ENCODE results near the gene ACAT1. TPM values are rescaled to one million over a fixed set of nuclear protein-coding genes. Genes with fewer than 3 reads are reported as not detected.

Gene ACAT1
- total RNA-seq, result 100 to 1,000 TPM; 288 to 950 (median 605) TPM

DNA sequence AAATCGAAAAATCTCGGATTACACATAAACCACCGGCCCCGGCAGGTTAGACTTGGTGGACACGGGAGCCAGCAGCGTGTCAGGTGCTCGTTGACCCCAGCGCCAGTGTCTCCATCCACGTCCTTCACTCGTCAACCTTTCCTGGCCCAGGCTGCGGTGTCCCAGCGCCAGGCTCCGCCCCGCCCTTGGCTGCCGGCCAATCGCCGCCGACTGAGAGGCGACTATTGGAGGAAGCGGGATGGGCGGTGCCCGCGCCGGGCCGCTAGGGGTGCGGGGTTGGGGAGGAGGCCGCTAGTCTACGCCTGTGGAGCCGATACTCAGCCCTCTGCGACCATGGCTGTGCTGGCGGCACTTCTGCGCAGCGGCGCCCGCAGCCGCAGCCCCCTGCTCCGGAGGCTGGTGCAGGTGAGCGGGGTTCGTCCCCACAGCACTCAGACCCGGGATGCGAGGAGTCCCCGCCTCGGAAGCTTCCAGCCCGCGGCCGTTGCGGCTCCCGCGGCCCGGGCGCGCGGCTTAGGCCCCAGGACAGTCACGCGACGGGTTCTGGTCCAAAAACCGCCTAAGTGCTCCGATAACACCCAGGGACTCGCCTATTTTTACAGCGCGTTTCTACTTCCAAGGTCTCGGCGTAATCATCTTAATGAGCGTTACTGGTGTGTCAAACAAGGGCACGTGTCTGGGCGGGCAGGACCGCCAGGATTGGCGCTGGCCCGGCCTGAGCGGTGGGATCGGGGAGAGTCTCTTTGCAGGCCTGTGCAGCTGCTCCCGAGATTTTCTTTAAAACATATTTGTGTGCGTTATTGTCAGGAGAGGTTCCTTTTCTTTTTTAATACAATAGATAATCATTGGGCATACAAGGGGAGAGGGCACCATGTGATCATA is at the start of gene ACAT1:
Gene ACAT1, plus strand, starts transcription at position 294 of the 882 bp plus-strand sequence. Its CDS starts 40 bp downstream, at position 334.
- ATAC-seq, result peak; percentile 72 to 82

DNA sequence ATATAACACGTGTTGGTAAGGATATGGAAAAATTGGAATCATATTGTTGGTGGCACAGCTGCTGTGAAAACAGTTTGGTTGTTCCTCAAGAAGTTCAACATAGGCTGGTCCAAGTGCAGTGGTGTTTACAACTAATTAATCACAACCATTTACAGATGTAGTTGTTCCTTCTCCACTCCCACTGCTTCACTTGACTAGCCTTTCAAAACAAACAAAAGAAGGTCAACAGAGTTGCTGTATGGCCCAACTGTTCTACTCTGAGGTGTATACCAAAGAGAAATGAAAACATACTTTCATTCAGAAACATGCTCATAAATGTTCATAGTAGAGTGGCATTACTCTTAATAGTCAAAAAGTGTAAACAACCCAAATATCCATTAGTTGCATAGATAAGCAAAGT is 36.6 kb upstream of the ACAT1 start:
- H3K4me3 ChIP-seq, result no peak overlapping the region
- no peak overlapping the region for H3K27ac ChIP-seq
- DNase-seq (no peak), ATAC-seq (no peak)
- in situ Hi-C loops (cut with MboI; ENCODE audit: low sequenced_read_pairs in 4 of 4) (no loop called here), intact Hi-C loops (cut with DNase I; ENCODE audit: low total_unique reads) (no loop called here)
- H3K27me3 ChIP-seq, result no peaks in the 10 kb centered on the region
- H3K9me3 ChIP-seq, result no peaks in the 10 kb centered on the region
- H3K4me1 ChIP-seq, result no peaks in the 10 kb centered on the region
- H3K36me3 ChIP-seq, result peaks cover 0 to 13% of the 10 kb centered on the region in 2 donors
- TF ChIP-seq CTCF (IDR thresholded peaks at IDR 0.05 in 4 of 5, conservative IDR thresholded peaks at IDR 0.05 in 1 of 5), result no peak
- no peak for TF ChIP-seq POLR2A (IDR thresholded peaks at IDR 0.05)

More for the DNA sequence above, at the start of gene ACAT1:
- in situ Hi-C loops (cut with MboI; ENCODE audit: low sequenced_read_pairs in 4 of 4) (loop anchor here in 2 of 4 donors (10.0 kb wide), 2 partner anchors 103 to 417 kb away; partner anchors contain the start of genes ATM (in 2 of the 2) and NPAT (in 2 of the 2)), intact Hi-C loops (cut with DNase I; ENCODE audit: low total_unique reads) (loop anchor here (1.0 to 10.0 kb wide), 3 partner anchors 101 to 414 kb away; partner anchors contain the start of genes NPAT and POGLUT3)
- peak; percentile 96 to 99 for DNase-seq
- Histone ChIP-seq H3K36me3 (no peaks in the 10 kb centered on the region), H3K9me3 (no peaks in the 10 kb centered on the region), H3K4me1 (peaks cover 34 to 42% of the 10 kb centered on the region in 2 donors), H3K27me3 (no peaks in the 10 kb centered on the region), H3K4me3 (peak within 1 kb of the TSS; percentile 63 to 84 (median 76)), H3K27ac (peak within 1 kb of the TSS; percentile 89 to 99 (median 93))
- TF ChIP-seq POLR2A (IDR thresholded peaks at IDR 0.05) (peak; percentile 98), CTCF (IDR thresholded peaks at IDR 0.05 in 4 of 5, conservative IDR thresholded peaks at IDR 0.05 in 1 of 5) (peak; percentile 39 to 84 (median 60))

DNA sequence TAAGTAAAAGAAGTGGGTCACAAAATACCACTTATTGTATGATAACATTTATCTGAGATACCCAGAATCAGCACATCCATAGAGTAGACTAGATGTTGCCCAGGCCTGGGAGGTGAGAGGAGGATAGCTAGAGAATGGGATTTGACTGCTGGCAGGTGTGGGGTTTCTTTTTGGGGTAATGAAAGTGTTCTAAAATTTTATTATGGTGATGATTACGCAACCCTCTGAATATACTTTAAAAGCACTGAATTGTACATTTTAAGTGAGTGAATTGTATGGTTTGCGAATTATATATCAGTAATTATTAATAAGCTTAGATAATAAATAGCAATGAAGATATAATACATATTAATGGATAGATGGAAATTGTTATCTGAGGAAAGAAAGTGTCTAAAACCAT is 35.7 kb upstream of the ACAT1 start:
- no peak for DNase-seq
- Histone ChIP-seq H3K9me3 (no peaks in the 10 kb centered on the region), H3K36me3 (peaks cover 0 to 9% of the 10 kb centered on the region in 2 donors), H3K4me3 (no peak overlapping the region), H3K27ac (no peak overlapping the region), H3K27me3 (no peaks in the 10 kb centered on the region), H3K4me1 (no peaks in the 10 kb centered on the region)
- in situ Hi-C loops (cut with MboI; ENCODE audit: low sequenced_read_pairs in 4 of 4) (no loop called here), intact Hi-C loops (cut with DNase I; ENCODE audit: low total_unique reads) (no loop called here)
- TF ChIP-seq POLR2A (IDR thresholded peaks at IDR 0.05), result no peak
- TF ChIP-seq CTCF (IDR thresholded peaks at IDR 0.05 in 4 of 5, conservative IDR thresholded peaks at IDR 0.05 in 1 of 5), result no peak
- ATAC-seq, result no peak

DNA sequence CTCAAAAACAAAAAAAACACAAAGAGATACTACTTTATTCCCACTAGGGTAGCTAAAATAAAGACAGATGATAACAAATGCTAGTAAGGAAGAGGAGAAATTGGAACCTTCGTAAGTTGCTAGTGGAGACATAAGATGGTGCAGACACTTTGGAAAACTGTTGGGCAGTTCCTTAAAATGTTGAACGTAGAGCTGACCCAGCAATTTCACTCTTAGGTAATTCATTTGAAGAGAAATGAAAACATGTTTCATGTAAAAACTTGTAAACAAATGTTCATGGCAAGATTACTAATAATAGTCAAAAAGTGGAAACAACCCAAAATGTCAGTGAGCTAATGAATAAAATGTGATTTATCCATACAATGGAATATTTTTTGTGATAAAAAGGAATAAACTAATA is 29.2 kb upstream of the ACAT1 start:
- DNase-seq, result no peak
- Histone ChIP-seq H3K27ac (no peak overlapping the region), H3K36me3 (peaks cover 0 to 24% of the 10 kb centered on the region in 2 donors), H3K9me3 (no peaks in the 10 kb centered on the region), H3K4me1 (peaks cover 0 to 6% of the 10 kb centered on the region in 2 donors), H3K4me3 (no peak overlapping the region), H3K27me3 (no peaks in the 10 kb centered on the region)
- intact Hi-C loops (cut with DNase I; ENCODE audit: low total_unique reads), result no loop called here
- in situ Hi-C loops (cut with MboI; ENCODE audit: low sequenced_read_pairs in 4 of 4), result no loop called here
- no peak for ATAC-seq
- no peak for TF ChIP-seq CTCF (IDR thresholded peaks at IDR 0.05 in 4 of 5, conservative IDR thresholded peaks at IDR 0.05 in 1 of 5)
- TF ChIP-seq POLR2A (IDR thresholded peaks at IDR 0.05), result no peak

All from gastrocnemius medialis (tissue), 4 donors.